Stomach (tissue), 9 donors: ENCODE data around the gene TMEM91. TPM values are rescaled to one million over a fixed set of nuclear protein-coding genes. Genes with fewer than 3 reads are reported as not detected.

Experiments
- DNase-seq, 2 donors: peaks; one replicate each; pipeline versions ENCODE4 v3.0.0 to v3.0.0-alpha.2; 2013 to 2019
- H3K27ac ChIP-seq, 5 donors: fragments of 200-600 bp in 4 of 5; sonication (generic) in 4 of 5; one replicate each; pipeline ENCODE4 v1.5.1; 2013 to 2019; ENCODE audit warnings: mild to moderate bottlenecking in 1 of 5, moderate library complexity in 1 of 5
- H3K27me3 ChIP-seq, 3 donors: fragments of 200-600 bp; sonication (generic); one replicate each; pipeline ENCODE4 v1.5.1; 2017 to 2019; ENCODE audit warnings: mixed run types in 1 of 3
- H3K36me3 ChIP-seq, 4 donors: fragments of 200-600 bp; sonication (generic); 1 replicate in 3 of 4; 2 replicates in 1 of 4; pipeline ENCODE4 v1.5.1; 2016 to 2019
- H3K4me1 ChIP-seq, 4 donors: fragments of 200-600 bp; sonication (generic); one replicate each; pipeline ENCODE4 v1.5.1; 2016 to 2019
- H3K4me3 ChIP-seq, 4 donors: fragments of 200-600 bp; sonication (generic) in 3 of 4; one replicate each; pipeline ENCODE4 v1.5.1; 2016 to 2019; ENCODE audit warnings: mild to moderate bottlenecking in 1 of 4
- H3K9me3 ChIP-seq, 4 donors: fragments of 200-600 bp; sonication (generic); one replicate each; pipeline ENCODE4 v1.5.1; 2016 to 2019
- CTCF ChIP-seq, 7 experiments: fragments of 450-650 bp in 4 of 7; fragments of 200-600 bp in 3 of 7; sonication (generic) in 3 of 7; IDR thresholded peaks; one replicate each; pipeline ENCODE4 v1.5.1; 2016 to 2019; ENCODE audit warnings: antibody characterized with exemption in 7 of 7, control low read depth in 2 of 7, mild to moderate bottlenecking in 1 of 7
- EP300 ChIP-seq: sonication (generic); formaldehyde crosslinking; IDR thresholded peaks from one replicate; pipeline ENCODE4 v1.6.1; 2017; ENCODE audit warnings: antibody characterized with exemption
- POLR2A ChIP-seq, 4 donors: fragments of 450-650 bp; IDR thresholded peaks; one replicate each; pipeline ENCODE4 v1.6.1; 2016; ENCODE audit warnings: antibody characterized with exemption in 4 of 4, control low read depth in 2 of 4, mild to moderate bottlenecking in 1 of 4, moderate library complexity in 1 of 4
- POLR2AphosphoS5 ChIP-seq, 3 donors: sonication (generic); formaldehyde crosslinking; IDR thresholded peaks; one replicate each; pipeline ENCODE4 v1.6.1; 2016; ENCODE audit warnings: antibody characterized with exemption in 3 of 3
- WGBS, 5 donors: extraction: QIAGEN DNeasy Blood & Tissue Kit in 3 of 5; methylation state at CpG; one replicate each; pipeline versions ENCODE4 v1.1.5 to v1.1.7; 2013 to 2018; 5-methylcytosine and 5-hydroxymethylcytosine counted together
- intact Hi-C: fragments of 100-400 bp; cut with DNase I; formaldehyde crosslinking; loops from one replicate; pipeline ENCODE4 v1.15.1; 2023; ENCODE audit warnings: low total_unique reads
- polyA plus RNA-seq, 3 donors: library from polyadenylated mRNA; stranded (reverse); fragments of 200-250 nt; gene quantifications; one replicate each; pipeline ENCODE4 v1.2.3, GENCODE V29; 2013
- total RNA-seq, 5 donors: library from RNA; depleted of rRNA; stranded (reverse); fragments of >200 nt; gene quantifications; one replicate each; pipeline versions ENCODE4 v1.1.0 to v1.2.3, GENCODE V29; 2014 to 2016
- donor health status: healthy with polysubstance abuse.
- donor health status: Bipolar disorder and iron deficiency.
- donor health status: healthy.

The TMEM91 gene
- total and polyA plus RNA-seq, 8 donors: 2.3 to 76.3 (median 18.6) TPM

- Histone ChIP-seq H3K27ac (peak within 1 kb of the TSS; percentile 73 to 91 (median 90)), H3K9me3 (no peaks in the 10 kb centered on the region), H3K4me3 (peak within 1 kb of the TSS; percentile 73 to 87 (median 84)), H3K4me1 (peaks cover 30 to 88% (median 51%) of the 10 kb centered on the region in 4 donors), H3K27me3 (peaks cover 0 to 36% (median 20%) of the 10 kb centered on the region in 3 donors), H3K36me3 (no peaks in the 10 kb centered on the region)
- TF ChIP-seq POLR2A (IDR thresholded peaks at IDR 0.05) (no peak), POLR2AphosphoS5 (IDR thresholded peaks at IDR 0.05) (peak in 2 of 3 donors; percentile 49), CTCF (IDR thresholded peaks at IDR 0.05) (peak in 5 of 7 experiments; percentile 66 to 94 (median 83))
- 0 to 3% (median 1%) methylated on average over 14 to 77 of the region's 78 CpGs for WGBS, 5 donors
- DNase-seq: peak; percentile 85 to 93
- intact Hi-C loops: no loop called here
Measured at GRCh38 chr19:41353466-41354342, 22.6 kb upstream of the TMEM91 start, which contains the start of gene TGFB1. TGFB1 (minus strand) TSS chr19:41353922; CDS start chr19:41353044, 878 bp downstream.

- Histone ChIP-seq H3K4me3 (peak overlapping the region; percentile 73 to 87 (median 84)), H3K27me3 (peaks cover 0 to 36% (median 20%) of the 10 kb centered on the region in 3 donors), H3K27ac (peak overlapping the region in 4 of 5 donors; percentile 81 to 91 (median 90)), H3K4me1 (peaks cover 30 to 81% (median 48%) of the 10 kb centered on the region in 4 donors), H3K9me3 (no peaks in the 10 kb centered on the region), H3K36me3 (no peaks in the 10 kb centered on the region)
- DNase-seq: no peak
- TF ChIP-seq CTCF (IDR thresholded peaks at IDR 0.05) (peak in 1 of 7 experiments; percentile 17), POLR2A (IDR thresholded peaks at IDR 0.05) (no peak)
- 85 to 94% (median 93%) methylated on average over 20 to 23 of the region's 23 CpGs for WGBS, 5 donors
- intact Hi-C loops: no loop called here
Measured at GRCh38 chr19:41354343-41354953, 21.9 kb upstream of the TMEM91 start.

- peak overlapping the region in 1 of 5 donors; percentile 90 for H3K27ac ChIP-seq
- TF ChIP-seq POLR2AphosphoS5 (IDR thresholded peaks at IDR 0.05): no peak
- TF ChIP-seq EP300: no peak
- no peak for TF ChIP-seq POLR2A (IDR thresholded peaks at IDR 0.05)
- no peak for TF ChIP-seq CTCF (IDR thresholded peaks at IDR 0.05)
- 73 to 93% (median 89%) methylated on average over 1 of the region's 1 CpG for WGBS, 5 donors
- no peak for DNase-seq
- H3K36me3 ChIP-seq: no peaks in the 10 kb centered on the region
- H3K4me3 ChIP-seq: no peak overlapping the region
- no peaks in the 10 kb centered on the region for H3K9me3 ChIP-seq
- intact Hi-C loops: no loop called here
- H3K4me1 ChIP-seq: peaks cover 30 to 75% (median 47%) of the 10 kb centered on the region in 4 donors
- peaks cover 0 to 36% (median 20%) of the 10 kb centered on the region in 3 donors for H3K27me3 ChIP-seq
Measured at GRCh38 chr19:41355035-41355434, 21.3 kb upstream of the TMEM91 start.

- WGBS, 5 donors: 69 to 90% (median 75%) methylated on average over 3 of the region's 3 CpGs
- Histone ChIP-seq H3K9me3 (no peaks in the 10 kb centered on the region), H3K36me3 (no peaks in the 10 kb centered on the region), H3K4me3 (no peak overlapping the region), H3K4me1 (peaks cover 24 to 67% (median 40%) of the 10 kb centered on the region in 4 donors), H3K27ac (peak overlapping the region in 2 of 5 donors; percentile 7 to 20), H3K27me3 (peaks cover 0 to 30% (median 20%) of the 10 kb centered on the region in 3 donors)
- intact Hi-C loops: no loop called here
- TF ChIP-seq POLR2A (IDR thresholded peaks at IDR 0.05) (no peak), EP300 (no peak), CTCF (IDR thresholded peaks at IDR 0.05) (no peak), POLR2AphosphoS5 (IDR thresholded peaks at IDR 0.05) (no peak)
- DNase-seq: no peak
Measured at GRCh38 chr19:41355802-41356201, 20.5 kb upstream of the TMEM91 start.
